HCT116 (cell line): Measurements from ENCODE around the gene ST3GAL3. TPM values are rescaled to one million over a fixed set of nuclear protein-coding genes. Genes with fewer than 3 reads are reported as not detected.
A peak's percentile ranks its signal among the peaks of the same experiment; 100 is the strongest.

Experiments
- ATAC-seq: fragments of 200-7000 bp; cut with Tn5 transposase; 2 replicates; pipeline ENCODE4 v1.9.1; 2020; ENCODE audit warnings: mild to moderate bottlenecking, moderate library complexity
- BruUV-seq: library from RNA; stranded (reverse); fragments of 400-500 nt; replicated peaks from 2 replicates; lab custom pipeline; 2021; lab: Mats Ljungman, UMichigan
- CTCF ChIA-PET: fragments of 300-600 bp; sonication (Branson Sonifier 250); formaldehyde crosslinking; loops from one replicate; lab custom pipeline; 2021; ENCODE audit warnings: antibody characterized with exemption; lab: Charles Lee
- POLR2A ChIA-PET: fragments of 300-600, 350-600 bp; sonication (Branson Sonifier 250); formaldehyde crosslinking; loops from one replicate; lab custom pipeline; 2021; ENCODE audit warnings: antibody characterized with exemption; lab: Charles Lee
- RAD21 ChIA-PET, 2 experiments: fragments of 300-600 bp; sonication (Branson Sonifier 250); formaldehyde crosslinking; loops; one replicate each; lab custom pipeline; 2023; ENCODE audit warnings: low total read pairs in 2 of 2; ENCODE audit not compliant: uncharacterized antibody in 2 of 2, unreplicated experiment in 2 of 2, low non-redundant PET in 1 of 2; lab: Charles Lee
- DNase-seq: peaks from one replicate; pipeline ENCODE4 v3.0.0-alpha.2; 2010; ENCODE audit warnings: low read depth, low spot score
- H2AFZ ChIP-seq: fragments of 200-600 bp; shearing (Covaris generic), sonication (generic); 2 replicates; pipeline ENCODE4 v1.6.1; 2017; ENCODE audit warnings: low read depth, mixed run types, mixed read lengths, antibody characterized with exemption, low read length; ENCODE audit not compliant: poor library complexity, severe bottlenecking
- H3K27ac ChIP-seq: 2 replicates; pipeline ENCODE4 v1.5.1; 2012; ENCODE audit warnings: low read depth, low read length
- H3K27me3 ChIP-seq: fragments of 200-600 bp; sonication (generic); 2 replicates; pipeline ENCODE4 v1.6.1; 2016; ENCODE audit warnings: mixed run types, low read length, mixed read lengths; ENCODE audit not compliant: insufficient read depth
- H3K36me3 ChIP-seq, 2 experiments: fragments of 200-500 bp in 1 of 2; fragments of 200-600 bp in 1 of 2; sonication (Bioruptor generic) in 1 of 2; sonication (generic) in 1 of 2; 2 replicates each; pipeline versions ENCODE4 v1.5.1 to v1.6.1; 2014 to 2016; ENCODE audit warnings: low read length in 2 of 2, inconsistent platforms in 1 of 2, mixed read lengths in 1 of 2, mixed run types in 1 of 2; ENCODE audit not compliant: insufficient read depth in 2 of 2, control insufficient read depth in 1 of 2
- H3K4me1 ChIP-seq, 2 experiments: fragments of 200-600 bp in 1 of 2; sonication (generic) in 1 of 2; 2 replicates each; pipeline versions ENCODE4 v1.5.1 to v1.6.1; 2012 to 2017; ENCODE audit warnings: low read length in 2 of 2, inconsistent platforms in 1 of 2, mild to moderate bottlenecking in 1 of 2, mixed read lengths in 1 of 2, mixed run types in 1 of 2, moderate library complexity in 1 of 2; ENCODE audit not compliant: insufficient read depth in 2 of 2, control insufficient read depth in 1 of 2
- H3K4me2 ChIP-seq: fragments of 200-600 bp; sonication (generic); 2 replicates; pipeline ENCODE4 v1.6.1; 2017; ENCODE audit warnings: mixed run types, low read length, mixed read lengths
- H3K4me3 ChIP-seq, 2 experiments: fragments of 200-600 bp in 1 of 2; sonication (generic) in 1 of 2; replicated peaks in 1 of 2; 2 replicates each; pipeline ENCODE4 v1.5.1; 2011 to 2016; ENCODE audit warnings: low read length in 2 of 2, control low read depth in 1 of 2, low read depth in 1 of 2, mild to moderate bottlenecking in 1 of 2, mixed read lengths in 1 of 2, mixed run types in 1 of 2
- H3K79me2 ChIP-seq: fragments of 200-600 bp; sonication (generic); 2 replicates; pipeline ENCODE4 v1.6.1; 2017; ENCODE audit warnings: mild to moderate bottlenecking, mixed run types, low read length, moderate library complexity, mixed read lengths; ENCODE audit not compliant: insufficient read depth
- H3K9ac ChIP-seq: fragments of 200-600 bp; sonication (generic); 2 replicates; pipeline ENCODE4 v1.6.1; 2016; ENCODE audit warnings: low read length, mixed read lengths
- H3K9me2 ChIP-seq: fragments of 200-600 bp; sonication (generic), shearing (Covaris generic); 2 replicates; pipeline ENCODE4 v1.6.1; 2017; ENCODE audit warnings: mixed run types, mild to moderate bottlenecking, moderate library complexity; ENCODE audit not compliant: insufficient read depth
- H3K9me3 ChIP-seq, 2 experiments: fragments of 200-500 bp in 1 of 2; fragments of 200-600 bp in 1 of 2; sonication (Bioruptor generic) in 1 of 2; sonication (generic) in 1 of 2; 2 replicates each; pipeline ENCODE4 v1.6.1; 2014 to 2017; ENCODE audit warnings: low read length in 2 of 2, mixed read lengths in 2 of 2, inconsistent platforms in 1 of 2, low read depth in 1 of 2, mild to moderate bottlenecking in 1 of 2, mixed run types in 1 of 2, moderate library complexity in 1 of 2; ENCODE audit not compliant: control insufficient read depth in 1 of 2, insufficient read depth in 1 of 2
- H4K20me1 ChIP-seq: fragments of 200-600 bp; sonication (generic), shearing (Covaris generic); 2 replicates; pipeline ENCODE4 v1.6.1; 2017; ENCODE audit warnings: mixed run types, mild to moderate bottlenecking, moderate library complexity; ENCODE audit not compliant: insufficient read depth
- CEBPB ChIP-seq: IDR thresholded peaks from 2 replicates; pipeline ENCODE4 v1.6.1; 2012; ENCODE audit warnings: low read depth
- EGR1 ChIP-seq: IDR thresholded peaks from 2 replicates; pipeline ENCODE4 v1.6.1; 2012; ENCODE audit warnings: low read depth
- ELF1 ChIP-seq: IDR thresholded peaks from 2 replicates; pipeline ENCODE4 v1.6.1; 2012; ENCODE audit warnings: low read depth, borderline replicate concordance
- EZH2 ChIP-seq: fragments of 200-600 bp; sonication (generic); IDR thresholded peaks from 2 replicates; pipeline ENCODE4 v1.6.1; 2017; ENCODE audit warnings: antibody characterized with exemption, mixed run types
- JUND ChIP-seq: IDR thresholded peaks from 2 replicates; pipeline ENCODE4 v1.6.1; 2012
- POLR2A ChIP-seq: IDR thresholded peaks from 2 replicates; pipeline ENCODE4 v1.7.0; 2011; ENCODE audit warnings: borderline replicate concordance; ENCODE audit not compliant: insufficient read depth, insufficient read length; ENCODE audit errors: extremely low read depth
- POLR2AphosphoS5 ChIP-seq: IDR thresholded peaks from 2 replicates; pipeline ENCODE4 v1.6.1; 2011; ENCODE audit warnings: mild to moderate bottlenecking, low read depth, low read length, moderate library complexity
- TCF7L2 ChIP-seq: IDR thresholded peaks from 2 replicates; pipeline ENCODE4 v1.7.0; 2011; ENCODE audit warnings: borderline replicate concordance, inconsistent platforms; ENCODE audit not compliant: insufficient read depth, insufficient read length; ENCODE audit errors: extremely low read depth
- YY1 ChIP-seq: IDR thresholded peaks from 2 replicates; pipeline ENCODE4 v1.6.1; 2011; ENCODE audit warnings: low read length, low read depth, moderate library complexity, mild to moderate bottlenecking; ENCODE audit not compliant: insufficient replicate concordance; ENCODE audit errors: extremely low read depth
- ZFX ChIP-seq: fragments of 450-650 bp; IDR thresholded peaks from 2 replicates; pipeline ENCODE4 v1.6.1; 2017
- ZNF274 ChIP-seq: fragments of 200-500 bp; sonication (Bioruptor generic); IDR thresholded peaks from 2 replicates; pipeline ENCODE4 v1.6.1; 2014; ENCODE audit warnings: mild to moderate bottlenecking, low read depth, low read length, inconsistent platforms
- intact Hi-C: fragments of 100-400 bp; cut with micrococcal nuclease; formaldehyde crosslinking; loops from 2 replicates; pipeline ENCODE4 v1.10.0; 2022
- total RNA-seq: library from RNA; stranded (reverse); gene quantifications from one replicate; pipeline ENCODE4 v1.2.1, GENCODE V29; 2021; ENCODE audit not compliant: unreplicated experiment
- TF ChIP-seq, protein P1 (sequence below): IDR thresholded peaks from 2 replicates; pipeline ENCODE4 v1.6.1; 2012
- TF ChIP-seq, protein P2 (sequence below), 3 experiments: fragments of 200-600 bp in 1 of 3; sonication (generic) in 1 of 3; IDR thresholded peaks in 2 of 3; conservative IDR thresholded peaks in 1 of 3; 2 replicates each; pipeline ENCODE4 v1.5.1; 2012 to 2017; ENCODE audit warnings: low read depth in 2 of 3, low read length in 2 of 3, antibody characterized with exemption in 1 of 3, borderline replicate concordance in 1 of 3, control low read depth in 1 of 3, mild to moderate bottlenecking in 1 of 3, mixed read lengths in 1 of 3, mixed run types in 1 of 3, moderate library complexity in 1 of 3; ENCODE audit not compliant: insufficient read depth in 1 of 3
- TF ChIP-seq, protein P3 (sequence below): IDR thresholded peaks from 2 replicates; pipeline ENCODE4 v1.6.1; 2011; ENCODE audit warnings: mild to moderate bottlenecking, low read length, moderate library complexity; ENCODE audit not compliant: insufficient replicate concordance; ENCODE audit errors: extremely low read depth
- TF ChIP-seq, protein P4 (sequence below): IDR thresholded peaks from 2 replicates; pipeline ENCODE4 v1.6.1; 2012

ST3GAL3 gene
- total RNA-seq, 1 experiment from 2014 or later, result 7.2 TPM

DNA sequence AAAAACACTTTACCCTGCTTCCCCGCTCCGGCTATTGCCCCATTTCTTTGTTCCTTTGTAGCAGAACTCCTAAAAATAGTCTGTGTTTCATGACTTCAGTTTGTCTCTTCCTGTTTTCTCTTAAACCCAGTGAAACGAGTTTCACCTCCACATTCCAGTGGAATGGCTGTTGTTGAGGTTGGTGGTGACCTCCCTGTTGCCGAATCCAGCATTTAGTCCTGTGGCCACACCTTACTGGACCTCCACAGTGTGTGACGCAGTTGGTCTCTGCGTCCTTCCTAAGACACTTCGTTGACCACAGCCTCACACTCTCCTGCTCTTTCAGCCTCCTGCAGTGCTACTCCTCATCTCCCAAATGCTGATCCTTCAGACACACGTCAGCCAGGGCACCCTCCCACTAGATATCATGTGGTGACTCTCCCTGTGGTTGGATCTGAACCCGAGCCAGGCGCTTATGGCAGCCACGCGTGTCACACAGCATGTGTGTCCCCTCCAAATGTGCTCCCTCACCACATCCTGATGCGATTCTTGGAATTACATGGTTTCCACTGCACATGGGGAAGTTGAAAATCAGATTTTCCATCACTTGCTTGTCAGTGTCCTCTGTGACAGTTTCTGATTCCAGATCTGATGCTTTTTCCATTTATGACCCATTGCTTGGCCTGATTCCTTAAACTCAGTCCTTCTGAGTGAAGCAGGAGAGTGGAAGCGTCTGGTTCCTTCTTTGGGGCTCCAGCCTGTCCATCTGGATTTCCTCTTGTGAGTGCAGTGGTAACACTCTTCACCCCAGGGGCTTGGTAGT is 127.1 kb downstream of the ST3GAL3 start:
- RAD21 ChIA-PET, result no interaction called here
- no peaks in the 10 kb centered on the region for H4K20me1 ChIP-seq
- BruUV-seq, result no TSS peak
- peak overlapping the region; percentile 27 for H3K9ac ChIP-seq
- no peaks in the 10 kb centered on the region for H3K27me3 ChIP-seq
- CTCF ChIA-PET, result no interaction called here
- DNase-seq, result no peak
- no peaks in the 10 kb centered on the region for H3K9me3 ChIP-seq
- peaks cover 44 to 50% of the 10 kb centered on the region in 2 experiments for H3K4me1 ChIP-seq
- H3K4me2 ChIP-seq, result peak overlapping the region; percentile 58
- H3K27ac ChIP-seq, result peak overlapping the region; percentile 29; the same call in 1 of the 2 replicates
- H3K9me2 ChIP-seq, result no peaks in the 10 kb centered on the region
- no peak overlapping the region for H2AFZ ChIP-seq
- H3K79me2 ChIP-seq, result no peaks in the 10 kb centered on the region
- peak; percentile 47; the same call in 1 of the 2 replicates for ATAC-seq
- POLR2A ChIA-PET, result no interaction called here
- peak overlapping the region in 1 of 2 experiments; percentile 2; a peak in 2 of 4 replicates for H3K4me3 ChIP-seq
- H3K36me3 ChIP-seq, result no peaks in the 10 kb centered on the region
- TF ChIP-seq POLR2A (no peak), EZH2 (no peak), POLR2AphosphoS5 (no peak), JUND (no peak), CEBPB (no peak), TCF7L2 (no peak), YY1 (no peak), ELF1 (no peak), EGR1 (no peak), ZNF274 (no peak), ZFX (no peak)
- TF ChIP-seq, protein P1, sequence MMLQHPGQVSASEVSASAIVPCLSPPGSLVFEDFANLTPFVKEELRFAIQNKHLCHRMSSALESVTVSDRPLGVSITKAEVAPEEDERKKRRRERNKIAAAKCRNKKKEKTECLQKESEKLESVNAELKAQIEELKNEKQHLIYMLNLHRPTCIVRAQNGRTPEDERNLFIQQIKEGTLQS, result no peak
- TF ChIP-seq, protein P2, sequence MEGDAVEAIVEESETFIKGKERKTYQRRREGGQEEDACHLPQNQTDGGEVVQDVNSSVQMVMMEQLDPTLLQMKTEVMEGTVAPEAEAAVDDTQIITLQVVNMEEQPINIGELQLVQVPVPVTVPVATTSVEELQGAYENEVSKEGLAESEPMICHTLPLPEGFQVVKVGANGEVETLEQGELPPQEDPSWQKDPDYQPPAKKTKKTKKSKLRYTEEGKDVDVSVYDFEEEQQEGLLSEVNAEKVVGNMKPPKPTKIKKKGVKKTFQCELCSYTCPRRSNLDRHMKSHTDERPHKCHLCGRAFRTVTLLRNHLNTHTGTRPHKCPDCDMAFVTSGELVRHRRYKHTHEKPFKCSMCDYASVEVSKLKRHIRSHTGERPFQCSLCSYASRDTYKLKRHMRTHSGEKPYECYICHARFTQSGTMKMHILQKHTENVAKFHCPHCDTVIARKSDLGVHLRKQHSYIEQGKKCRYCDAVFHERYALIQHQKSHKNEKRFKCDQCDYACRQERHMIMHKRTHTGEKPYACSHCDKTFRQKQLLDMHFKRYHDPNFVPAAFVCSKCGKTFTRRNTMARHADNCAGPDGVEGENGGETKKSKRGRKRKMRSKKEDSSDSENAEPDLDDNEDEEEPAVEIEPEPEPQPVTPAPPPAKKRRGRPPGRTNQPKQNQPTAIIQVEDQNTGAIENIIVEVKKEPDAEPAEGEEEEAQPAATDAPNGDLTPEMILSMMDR (IDR thresholded peaks at IDR 0.05 in 2 of 3, conservative IDR thresholded peaks at IDR 0.05 in 1 of 3; ENCODE audit: borderline replicate concordance in 1 of 3, insufficient read depth in 1 of 3, low read depth in 2 of 3, low read length in 2 of 3), result no peak
- TF ChIP-seq, protein P3, sequence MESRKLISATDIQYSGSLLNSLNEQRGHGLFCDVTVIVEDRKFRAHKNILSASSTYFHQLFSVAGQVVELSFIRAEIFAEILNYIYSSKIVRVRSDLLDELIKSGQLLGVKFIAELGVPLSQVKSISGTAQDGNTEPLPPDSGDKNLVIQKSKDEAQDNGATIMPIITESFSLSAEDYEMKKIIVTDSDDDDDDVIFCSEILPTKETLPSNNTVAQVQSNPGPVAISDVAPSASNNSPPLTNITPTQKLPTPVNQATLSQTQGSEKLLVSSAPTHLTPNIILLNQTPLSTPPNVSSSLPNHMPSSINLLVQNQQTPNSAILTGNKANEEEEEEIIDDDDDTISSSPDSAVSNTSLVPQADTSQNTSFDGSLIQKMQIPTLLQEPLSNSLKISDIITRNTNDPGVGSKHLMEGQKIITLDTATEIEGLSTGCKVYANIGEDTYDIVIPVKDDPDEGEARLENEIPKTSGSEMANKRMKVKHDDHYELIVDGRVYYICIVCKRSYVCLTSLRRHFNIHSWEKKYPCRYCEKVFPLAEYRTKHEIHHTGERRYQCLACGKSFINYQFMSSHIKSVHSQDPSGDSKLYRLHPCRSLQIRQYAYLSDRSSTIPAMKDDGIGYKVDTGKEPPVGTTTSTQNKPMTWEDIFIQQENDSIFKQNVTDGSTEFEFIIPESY, result no peak
- TF ChIP-seq, protein P4, sequence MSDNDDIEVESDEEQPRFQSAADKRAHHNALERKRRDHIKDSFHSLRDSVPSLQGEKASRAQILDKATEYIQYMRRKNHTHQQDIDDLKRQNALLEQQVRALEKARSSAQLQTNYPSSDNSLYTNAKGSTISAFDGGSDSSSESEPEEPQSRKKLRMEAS, result no peak; the same call in 1 of the 2 replicates
- intact Hi-C loops, result loop anchor here (5.0 kb wide), 1 partner anchor 98 kb away; the partner anchor contains the start of gene ARTN
